Kidney (tissue), 14 donors: Measurements from ENCODE around the gene TNS3. TPM values are rescaled to one million over a fixed set of nuclear protein-coding genes. Genes with fewer than 3 reads are reported as not detected.
"Not testable (repeated sequence)": the region's sequence is repeated elsewhere in the genome, so short reads cannot be mapped to it uniquely, and the experiment has no call there.

ENCODE experiments used
- DNase-seq, 5 donors: peaks; one replicate each; pipeline ENCODE4 v3.0.0-alpha.2; 2013 to 2020
- FAIRE-seq: peaks from 2 replicates; lab custom pipeline; 2012; peaks lifted over from hg19 to GRCh38; lab: Jason Lieb, UNC
- H3K27ac ChIP-seq, 2 donors: one replicate each; pipeline ENCODE4 v1.7.0; 2013; ENCODE audit warnings: low read depth in 2 of 2, low read length in 2 of 2, inconsistent platforms in 1 of 2
- H3K27me3 ChIP-seq: one replicate; pipeline ENCODE4 v1.7.1; 2013; ENCODE audit warnings: low read length, inconsistent platforms; ENCODE audit not compliant: control insufficient read depth, insufficient read depth
- H3K36me3 ChIP-seq, 3 donors: one replicate each; pipeline versions ENCODE4 v1.7.0 to v1.7.1; 2013; ENCODE audit warnings: low read length in 3 of 3, control low read depth in 1 of 3, inconsistent platforms in 1 of 3; ENCODE audit not compliant: insufficient read depth in 3 of 3, control insufficient read depth in 2 of 3
- H3K4me1 ChIP-seq, 3 donors: one replicate each; pipeline versions ENCODE4 v1.7.0 to v1.7.1; 2013; ENCODE audit warnings: low read length in 3 of 3, inconsistent platforms in 1 of 3, low read depth in 1 of 3; ENCODE audit not compliant: control insufficient read depth in 2 of 3, insufficient read depth in 2 of 3
- H3K4me3 ChIP-seq, 3 donors: one replicate each; pipeline versions ENCODE4 v1.7.0 to v1.8.1; 2013; ENCODE audit warnings: low read length in 3 of 3, control low read depth in 1 of 3, inconsistent platforms in 1 of 3
- H3K9ac ChIP-seq, 3 donors: one replicate each; pipeline versions ENCODE4 v1.7.0 to v1.7.1; 2013; ENCODE audit warnings: low read length in 3 of 3, control low read depth in 1 of 3, inconsistent platforms in 1 of 3
- H3K9me3 ChIP-seq, 3 donors: one replicate each; pipeline versions ENCODE4 v1.7.0 to v1.7.1; 2013; ENCODE audit warnings: low read length in 3 of 3, control low read depth in 1 of 3, inconsistent platforms in 1 of 3; ENCODE audit not compliant: control insufficient read depth in 2 of 3, insufficient read depth in 1 of 3
- intact Hi-C: fragments of 100-400 bp; cut with DNase I; formaldehyde crosslinking; loops from one replicate; pipeline ENCODE4 v1.11.1; 2022
- polyA plus RNA-seq: library from polyadenylated mRNA; stranded (reverse); fragments of 350-450 nt; fragmentation: Illumina TruSeq; extraction: RNeasy Lipid Tissue Mini Kit (QIAGEN cat#74804); gene quantifications from one replicate; pipeline ENCODE4 v1.2.3, GENCODE V29; 2014; ENCODE audit warnings: low read depth, low replicate concordance; ENCODE audit not compliant: insufficient read depth
- total RNA-seq: library from RNA; stranded (reverse); fragmentation: NEBNext Ultra II Directional; extraction: Animal tissue kit (Norgen Biotek cat#: 25700); gene quantifications from one replicate; pipeline ENCODE4 v1.2.1, GENCODE V29; 2021
- TF ChIP-seq, protein P1 (sequence below): IDR thresholded peaks from 3 replicates; pipeline ENCODE4 v1.5.1; 2012; ENCODE audit warnings: mild to moderate bottlenecking, moderate library complexity, borderline replicate concordance; ENCODE audit not compliant: insufficient read depth; ENCODE audit errors: extremely low read depth
- donor health status: control.
- donor health status: control.
- donor health status: control.
- donor health status: control.
- donor health status: control.
- donor health status: DM: yes; HTN: yes; CAD: no.
- donor health status: Normal renal cell carcinoma (clear cell type).

TNS3 gene
- total and polyA plus RNA-seq, 2 donors from 2014 or later, result 38.4 to 198 TPM

DNA sequence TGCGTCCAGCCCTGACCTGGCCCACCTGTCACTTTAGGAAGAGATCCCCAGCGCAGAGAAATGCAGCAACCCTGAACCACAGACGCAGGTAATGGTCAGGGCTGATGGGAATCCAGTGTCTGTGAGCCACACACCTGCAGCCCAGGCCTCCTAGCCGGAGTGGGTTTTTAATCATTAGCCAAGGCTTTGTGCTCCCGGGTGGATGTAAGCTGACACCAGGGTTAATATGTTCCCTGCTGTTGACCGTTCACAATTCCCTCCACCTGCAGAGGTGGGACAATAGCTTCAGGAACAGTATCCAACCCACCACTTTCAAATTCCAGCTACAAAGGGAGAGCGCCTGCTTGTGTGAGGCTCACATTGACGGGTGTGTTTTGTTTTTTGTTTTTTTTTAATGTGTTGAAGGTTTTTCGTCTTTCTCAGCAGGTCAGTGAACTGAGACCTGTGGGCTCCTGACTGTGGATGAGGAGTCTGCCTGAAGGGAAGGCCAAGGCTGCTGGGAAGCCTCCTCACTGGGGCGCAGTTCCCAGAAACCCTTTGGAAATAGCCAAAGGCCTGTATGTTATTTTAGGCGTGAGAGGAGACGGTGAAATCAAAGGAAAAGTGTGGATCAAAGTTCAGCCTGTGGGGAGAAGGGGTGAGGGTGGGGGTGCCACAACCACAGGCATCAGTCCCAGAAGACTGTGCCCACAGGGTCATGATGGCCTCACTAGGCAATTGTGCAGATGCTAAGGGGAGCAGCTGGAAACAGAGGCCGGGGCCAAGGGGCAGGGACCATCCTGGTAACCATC is 111.1 kb downstream of the TNS3 start:
- H3K27ac ChIP-seq, result peak overlapping the region; percentile 90 to 94
- H3K4me1 ChIP-seq, result peaks cover 6 to 46% (median 32%) of the 10 kb centered on the region in 3 donors

DNA sequence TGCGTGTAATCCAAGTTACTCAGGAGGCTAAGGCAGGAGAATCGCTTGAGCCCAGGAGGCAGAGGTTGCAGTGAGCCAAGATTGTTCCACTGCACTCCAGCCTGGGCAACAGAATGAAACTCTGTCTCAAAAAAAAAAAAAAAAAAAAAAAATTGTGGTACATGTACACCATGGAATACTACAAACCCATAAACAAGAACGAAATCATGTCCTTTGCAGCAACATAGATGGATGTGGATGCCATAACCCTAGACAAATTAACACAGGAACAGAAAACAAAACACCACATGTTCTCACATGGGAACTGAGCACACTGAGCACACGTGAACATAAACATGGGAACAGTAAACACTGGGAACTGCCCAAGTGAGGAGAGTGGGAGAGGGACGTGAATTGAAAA is 112.1 kb downstream of the TNS3 start:
- intact Hi-C loops, FAIRE-seq: not testable (repeated sequence)

More for the DNA sequence above, 111.1 kb downstream of the TNS3 start:
- FAIRE-seq (peak; percentile 29), DNase-seq (peak in 4 of 5 donors; percentile 82 to 91 (median 88))
- TF ChIP-seq, protein P1, sequence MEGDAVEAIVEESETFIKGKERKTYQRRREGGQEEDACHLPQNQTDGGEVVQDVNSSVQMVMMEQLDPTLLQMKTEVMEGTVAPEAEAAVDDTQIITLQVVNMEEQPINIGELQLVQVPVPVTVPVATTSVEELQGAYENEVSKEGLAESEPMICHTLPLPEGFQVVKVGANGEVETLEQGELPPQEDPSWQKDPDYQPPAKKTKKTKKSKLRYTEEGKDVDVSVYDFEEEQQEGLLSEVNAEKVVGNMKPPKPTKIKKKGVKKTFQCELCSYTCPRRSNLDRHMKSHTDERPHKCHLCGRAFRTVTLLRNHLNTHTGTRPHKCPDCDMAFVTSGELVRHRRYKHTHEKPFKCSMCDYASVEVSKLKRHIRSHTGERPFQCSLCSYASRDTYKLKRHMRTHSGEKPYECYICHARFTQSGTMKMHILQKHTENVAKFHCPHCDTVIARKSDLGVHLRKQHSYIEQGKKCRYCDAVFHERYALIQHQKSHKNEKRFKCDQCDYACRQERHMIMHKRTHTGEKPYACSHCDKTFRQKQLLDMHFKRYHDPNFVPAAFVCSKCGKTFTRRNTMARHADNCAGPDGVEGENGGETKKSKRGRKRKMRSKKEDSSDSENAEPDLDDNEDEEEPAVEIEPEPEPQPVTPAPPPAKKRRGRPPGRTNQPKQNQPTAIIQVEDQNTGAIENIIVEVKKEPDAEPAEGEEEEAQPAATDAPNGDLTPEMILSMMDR, result no peak
- intact Hi-C loops, result no loop called here
- Histone ChIP-seq H3K4me3 (no peak overlapping the region), H3K9ac (peak overlapping the region in 2 of 3 donors; percentile 33 to 44), H3K9me3 (peaks cover 0 to 1% (median 0%) of the 10 kb centered on the region in 3 donors), H3K36me3 (no peaks in the 10 kb centered on the region), H3K27me3 (no peaks in the 10 kb centered on the region)

DNA sequence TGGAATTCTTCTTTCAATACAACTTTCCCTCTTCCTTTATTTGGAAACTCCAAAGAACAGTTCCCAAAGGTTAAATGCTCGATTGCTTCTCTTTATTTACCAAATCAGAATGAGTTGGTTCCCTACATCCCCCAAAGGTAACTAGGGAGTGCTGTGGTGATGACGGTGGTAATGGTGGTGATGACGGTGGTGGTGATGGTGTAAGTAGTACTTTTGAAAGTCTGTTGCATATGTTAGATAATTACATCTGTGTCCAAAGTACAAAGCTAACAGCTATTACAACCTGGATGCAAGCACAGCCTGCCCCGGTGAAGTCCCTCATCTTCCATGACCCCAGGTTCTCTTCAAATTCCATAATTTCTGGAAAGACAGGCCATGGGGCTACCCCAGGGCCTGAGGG is 115.1 kb downstream of the TNS3 start:
- H3K27ac ChIP-seq, result no peak overlapping the region
- no peaks in the 10 kb centered on the region for H3K27me3 ChIP-seq
- DNase-seq (no peak), FAIRE-seq (no peak)
- peaks cover 0 to 5% (median 0%) of the 10 kb centered on the region in 3 donors for H3K36me3 ChIP-seq
- H3K9ac ChIP-seq, result no peak overlapping the region
- H3K4me1 ChIP-seq, result peaks cover 0 to 25% (median 22%) of the 10 kb centered on the region in 3 donors
- TF ChIP-seq, protein P1, result no peak
- H3K9me3 ChIP-seq, result no peaks in the 10 kb centered on the region
- no peak overlapping the region for H3K4me3 ChIP-seq
- intact Hi-C loops, result no loop called here

More for the DNA sequence above, 112.1 kb downstream of the TNS3 start:
- Histone ChIP-seq H3K4me1 (peaks cover 4 to 38% (median 25%) of the 10 kb centered on the region in 3 donors), H3K4me3 (peak overlapping the region in 1 of 3 donors; percentile 1), H3K27ac (peak overlapping the region; percentile 64 to 83)
- not testable (repeated sequence) for DNase-seq, H3K27me3 ChIP-seq, H3K9ac ChIP-seq, H3K36me3 ChIP-seq, H3K9me3 ChIP-seq

DNA sequence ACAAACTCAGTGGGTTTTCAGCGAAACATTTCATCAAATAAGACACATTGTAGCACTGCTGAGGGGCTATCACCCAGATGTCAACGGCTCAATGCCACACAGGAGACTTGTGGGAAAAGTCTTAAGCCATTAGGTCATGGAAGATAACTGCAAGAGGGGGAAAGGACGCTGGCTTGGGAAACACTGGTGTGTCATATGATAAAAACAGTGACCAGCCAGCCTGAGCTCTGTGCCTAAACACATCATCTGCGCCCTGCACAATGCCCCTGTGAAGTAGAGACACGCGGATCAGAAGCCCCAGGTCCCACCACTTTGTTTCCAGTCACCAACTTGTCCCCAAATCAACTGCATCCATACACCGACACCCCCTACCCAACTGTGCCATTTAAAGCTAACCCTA is 116.7 kb downstream of the TNS3 start:
- TF ChIP-seq, protein P1, result no peak
- no peak overlapping the region for H3K27ac ChIP-seq
- peaks cover 0 to 28% (median 17%) of the 10 kb centered on the region in 3 donors for H3K4me1 ChIP-seq
- no peaks in the 10 kb centered on the region for H3K27me3 ChIP-seq
- no peak overlapping the region for H3K9ac ChIP-seq
- H3K9me3 ChIP-seq, result no peaks in the 10 kb centered on the region
- no peak overlapping the region for H3K4me3 ChIP-seq
- FAIRE-seq (no peak), DNase-seq (no peak)
- intact Hi-C loops, result no loop called here
- H3K36me3 ChIP-seq, result peaks cover 0 to 5% (median 0%) of the 10 kb centered on the region in 3 donors
